B cell (primary cell): ENCODE measurements around the gene MRPS27.

Experiments
- CTCF ChIP-seq: fragments of 200-600 bp; IDR thresholded peaks from one replicate; pipeline ENCODE4 v1.8.0; 2022; ENCODE audit warnings: antibody characterized with exemption, mild to moderate bottlenecking
- EZH2 ChIP-seq: IDR thresholded peaks from 2 replicates; pipeline ENCODE4 v1.6.1; 2012; ENCODE audit warnings: borderline replicate concordance, low read depth, mild to moderate bottlenecking, moderate library complexity, low read length; ENCODE audit not compliant: insufficient read depth, poor library complexity, severe bottlenecking

- no peak for TF ChIP-seq EZH2
- TF ChIP-seq CTCF, result no peak
These were observed 142.5 kb downstream of the MRPS27 start for GRCh38 chr5:72177538-72177937.
